Stimulated activated effector memory CD8-positive, alpha-beta T cell treated with anti-CD3 and anti-CD28 coated beads, Interleukin-12 subunit alpha, Interleukin-12 subunit beta, amount 100 ng/mL, for 72 hours (primary cell): Measurements from ENCODE around the gene DCLK1.
"Not testable (repeated sequence)": the region's sequence is repeated elsewhere in the genome, so short reads cannot be mapped to it uniquely, and the experiment has no call there.

ENCODE experiments used
- ATAC-seq: fragments of 150-1000 bp; cut with Tn5 transposase; 2 replicates; pipeline ENCODE4 v1.10.0; 2021
- DNase-seq, 2 donors: peaks; one replicate each; pipeline ENCODE4 v3.0.0; 2021 to 2022; ENCODE audit warnings: low spot score in 2 of 2
- H3K27ac Mint-ChIP-seq: one replicate; pipeline ENCODE4 v1.8.0; 2022; ENCODE audit warnings: mild to moderate bottlenecking, mixed read lengths
- H3K36me3 Mint-ChIP-seq: one replicate; pipeline ENCODE4 v1.8.0; 2022; ENCODE audit warnings: mild to moderate bottlenecking, mixed read lengths
- H3K4me1 Mint-ChIP-seq: one replicate; pipeline ENCODE4 v1.8.0; 2022; ENCODE audit warnings: mixed read lengths
- H3K4me3 Mint-ChIP-seq: one replicate; pipeline ENCODE4 v1.8.0; 2022; ENCODE audit warnings: mild to moderate bottlenecking, mixed read lengths
- H3K9me3 Mint-ChIP-seq: one replicate; pipeline ENCODE4 v1.8.0; 2022; ENCODE audit warnings: mixed read lengths

The DCLK1 gene

GRCh38 chr13:35978607-35979316 is 152.4 kb downstream of the DCLK1 start:
- Mint-ChIP-seq H3K4me1 (no peaks in the 10 kb centered on the region), H3K27ac (no peak overlapping the region), H3K4me3 (no peak overlapping the region), H3K9me3 (peaks cover 4% of the 10 kb centered on the region), H3K36me3 (no peaks in the 10 kb centered on the region)
- no peak for ATAC-seq
- peak in 1 of 2 donors; percentile 48 for DNase-seq

GRCh38 chr13:35977060-35977459 is 154.1 kb downstream of the DCLK1 start:
- no peak overlapping the region for H3K27ac Mint-ChIP-seq
- DNase-seq = no peak
- no peak overlapping the region for H3K4me3 Mint-ChIP-seq
- H3K4me1 Mint-ChIP-seq = no peaks in the 10 kb centered on the region
- H3K36me3 Mint-ChIP-seq = no peaks in the 10 kb centered on the region
- ATAC-seq = no peak
- H3K9me3 Mint-ChIP-seq = peaks cover 11% of the 10 kb centered on the region

- ATAC-seq (no peak), DNase-seq (no peak)
- no peaks in the 10 kb centered on the region for H3K36me3 Mint-ChIP-seq
- H3K4me1 Mint-ChIP-seq = no peaks in the 10 kb centered on the region
- H3K4me3 Mint-ChIP-seq = no peak overlapping the region
- no peak overlapping the region for H3K27ac Mint-ChIP-seq
- peaks cover 15% of the 10 kb centered on the region for H3K9me3 Mint-ChIP-seq
These were observed 155.1 kb downstream of the DCLK1 start for GRCh38 chr13:35976126-35976525.

GRCh38 chr13:35966951-35967350 is 164.2 kb downstream of the DCLK1 start:
- peaks cover 16% of the 10 kb centered on the region for H3K9me3 Mint-ChIP-seq
- not testable (repeated sequence) for DNase-seq, H3K36me3 Mint-ChIP-seq, ATAC-seq, H3K4me1 Mint-ChIP-seq, H3K4me3 Mint-ChIP-seq, H3K27ac Mint-ChIP-seq

GRCh38 chr13:35966024-35966423 is 165.2 kb downstream of the DCLK1 start:
- ATAC-seq = no peak

GRCh38 chr13:35965226-35965927 is 165.8 kb downstream of the DCLK1 start:
- Mint-ChIP-seq H3K9me3 (peaks cover 12% of the 10 kb centered on the region), H3K27ac (no peak overlapping the region), H3K4me3 (no peak overlapping the region), H3K36me3 (no peaks in the 10 kb centered on the region), H3K4me1 (no peaks in the 10 kb centered on the region)
- no peak for ATAC-seq
- DNase-seq = no peak

More at GRCh38 chr13:35966024-35966423, 165.2 kb downstream of the DCLK1 start:
- Mint-ChIP-seq H3K27ac (no peak overlapping the region), H3K36me3 (no peaks in the 10 kb centered on the region), H3K4me1 (no peaks in the 10 kb centered on the region), H3K9me3 (peaks cover 12% of the 10 kb centered on the region), H3K4me3 (no peak overlapping the region)
- no peak for DNase-seq

- no peak for DNase-seq
- peaks cover 12% of the 10 kb centered on the region for H3K9me3 Mint-ChIP-seq
- H3K27ac Mint-ChIP-seq = no peak overlapping the region
- no peaks in the 10 kb centered on the region for H3K4me1 Mint-ChIP-seq
- no peaks in the 10 kb centered on the region for H3K36me3 Mint-ChIP-seq
- ATAC-seq = no peak
- H3K4me3 Mint-ChIP-seq = no peak overlapping the region
These were observed 166.4 kb downstream of the DCLK1 start for GRCh38 chr13:35964863-35965180.

- no peak overlapping the region for H3K27ac Mint-ChIP-seq
- H3K4me1 Mint-ChIP-seq = no peaks in the 10 kb centered on the region
These were observed 166.9 kb downstream of the DCLK1 start for GRCh38 chr13:35964011-35964862.

GRCh38 chr13:35961461-35962220 is 169.5 kb downstream of the DCLK1 start:
- H3K9me3 Mint-ChIP-seq = peaks cover 3% of the 10 kb centered on the region
- no peak for ATAC-seq

More at GRCh38 chr13:35964011-35964862, 166.9 kb downstream of the DCLK1 start:
- Mint-ChIP-seq H3K36me3 (no peaks in the 10 kb centered on the region), H3K9me3 (peaks cover 11% of the 10 kb centered on the region), H3K4me3 (no peak overlapping the region)
- DNase-seq = no peak
- ATAC-seq = no peak

GRCh38 chr13:35961002-35961401 is 170.2 kb downstream of the DCLK1 start:
- Mint-ChIP-seq H3K9me3 (peaks cover 3% of the 10 kb centered on the region), H3K4me3 (no peak overlapping the region), H3K4me1 (no peaks in the 10 kb centered on the region), H3K27ac (no peak overlapping the region), H3K36me3 (no peaks in the 10 kb centered on the region)
- DNase-seq (no peak), ATAC-seq (no peak)

More at GRCh38 chr13:35961461-35962220, 169.5 kb downstream of the DCLK1 start:
- Mint-ChIP-seq H3K27ac (no peak overlapping the region), H3K4me1 (no peaks in the 10 kb centered on the region), H3K36me3 (no peaks in the 10 kb centered on the region), H3K4me3 (no peak overlapping the region)
- no peak for DNase-seq

- Mint-ChIP-seq H3K4me1 (no peaks in the 10 kb centered on the region), H3K4me3 (no peak overlapping the region)
These were observed 173.2 kb downstream of the DCLK1 start for GRCh38 chr13:35957996-35958395.

GRCh38 chr13:35957241-35957731 is 173.9 kb downstream of the DCLK1 start:
- DNase-seq (no peak), ATAC-seq (no peak)
- no peaks in the 10 kb centered on the region for H3K9me3 Mint-ChIP-seq
- no peaks in the 10 kb centered on the region for H3K4me1 Mint-ChIP-seq
- H3K36me3 Mint-ChIP-seq = no peaks in the 10 kb centered on the region
- H3K4me3 Mint-ChIP-seq = no peak overlapping the region
- H3K27ac Mint-ChIP-seq = no peak overlapping the region

More at GRCh38 chr13:35957996-35958395, 173.2 kb downstream of the DCLK1 start:
- Mint-ChIP-seq H3K9me3 (no peaks in the 10 kb centered on the region), H3K27ac (no peak overlapping the region), H3K36me3 (no peaks in the 10 kb centered on the region)
- DNase-seq (no peak), ATAC-seq (peak; percentile 36)

GRCh38 chr13:35956074-35956473 is 175.1 kb downstream of the DCLK1 start:
- H3K4me1 Mint-ChIP-seq = no peaks in the 10 kb centered on the region
- no peak overlapping the region for H3K27ac Mint-ChIP-seq
- DNase-seq (no peak), ATAC-seq (no peak)
- no peak overlapping the region for H3K4me3 Mint-ChIP-seq
- H3K36me3 Mint-ChIP-seq = no peaks in the 10 kb centered on the region
- H3K9me3 Mint-ChIP-seq = no peaks in the 10 kb centered on the region

- Mint-ChIP-seq H3K27ac (no peak overlapping the region), H3K9me3 (no peaks in the 10 kb centered on the region), H3K4me1 (no peaks in the 10 kb centered on the region), H3K4me3 (no peak overlapping the region), H3K36me3 (no peaks in the 10 kb centered on the region)
- ATAC-seq (no peak), DNase-seq (no peak)
These were observed 177.0 kb downstream of the DCLK1 start for GRCh38 chr13:35954207-35954560.
